ENCODE data around the gene SYNDIG1.

SYNDIG1 gene

GRCh38 chr20:24678351-24679106 lies 209.1 kb downstream of the SYNDIG1 start:
- DNase-seq (ENCODE audit: low read depth in 1 of 2, low spot score in 1 of 2), result no peak
- H3K27ac ChIP-seq (replicated peaks), result no peak overlapping the region
- H3K27me3 ChIP-seq (ENCODE audit: insufficient read depth, poor library complexity, severe bottlenecking), result no peaks in the 10 kb centered on the region
- H3K4me3 ChIP-seq (replicated peaks; ENCODE audit: insufficient read depth, low read length), result no peak overlapping the region
- TF ChIP-seq SPI1 (IDR thresholded peaks at IDR 0.05; ENCODE audit: borderline replicate concordance, low read depth), result no peak
- no peak for TF ChIP-seq GABPA (IDR thresholded peaks at IDR 0.05; ENCODE audit: low read depth)
- TF ChIP-seq REST (IDR thresholded peaks at IDR 0.05; ENCODE audit: insufficient replicate concordance, low read depth), result no peak
- no peak for TF ChIP-seq POLR2AphosphoS5 (IDR thresholded peaks at IDR 0.05; ENCODE audit: low read depth)
- TF ChIP-seq CTCF (IDR thresholded peaks at IDR 0.05; ENCODE audit: insufficient read depth, low read length), result no peak

- no peak overlapping the region for H3K27ac ChIP-seq (replicated peaks)
- H3K4me3 ChIP-seq (replicated peaks; ENCODE audit: insufficient read depth, low read length), result no peak overlapping the region
- TF ChIP-seq SPI1 (IDR thresholded peaks at IDR 0.05; ENCODE audit: borderline replicate concordance, low read depth) (no peak), POLR2AphosphoS5 (IDR thresholded peaks at IDR 0.05; ENCODE audit: low read depth) (no peak), GABPA (IDR thresholded peaks at IDR 0.05; ENCODE audit: low read depth) (no peak), REST (IDR thresholded peaks at IDR 0.05; ENCODE audit: insufficient replicate concordance, low read depth) (no peak), CTCF (IDR thresholded peaks at IDR 0.05; ENCODE audit: insufficient read depth, low read length) (no peak)
- DNase-seq (ENCODE audit: low read depth in 1 of 2, low spot score in 1 of 2), result no peak
- H3K27me3 ChIP-seq (ENCODE audit: insufficient read depth, poor library complexity, severe bottlenecking), result no peaks in the 10 kb centered on the region
Observed at GRCh38 chr20:24679448-24680047, 210.1 kb downstream of the SYNDIG1 start.

GRCh38 chr20:24681634-24682495 lies 212.4 kb downstream of the SYNDIG1 start:
- no peak for TF ChIP-seq SPI1 (IDR thresholded peaks at IDR 0.05; ENCODE audit: borderline replicate concordance, low read depth)
- TF ChIP-seq CTCF (IDR thresholded peaks at IDR 0.05; ENCODE audit: insufficient read depth, low read length), result no peak
- TF ChIP-seq POLR2AphosphoS5 (IDR thresholded peaks at IDR 0.05; ENCODE audit: low read depth), result no peak
- TF ChIP-seq GABPA (IDR thresholded peaks at IDR 0.05; ENCODE audit: low read depth), result no peak
- no peak for TF ChIP-seq REST (IDR thresholded peaks at IDR 0.05; ENCODE audit: insufficient replicate concordance, low read depth)
- H3K27ac ChIP-seq (replicated peaks), result no peak overlapping the region
- DNase-seq (ENCODE audit: low read depth in 1 of 2, low spot score in 1 of 2), result no peak
- H3K4me3 ChIP-seq (replicated peaks; ENCODE audit: insufficient read depth, low read length), result no peak overlapping the region
- H3K27me3 ChIP-seq (ENCODE audit: insufficient read depth, poor library complexity, severe bottlenecking), result no peaks in the 10 kb centered on the region
